Astrocyte (in vitro differentiated cells and primary cell): ENCODE data around the gene SOBP.

Experiments
- CTCF ChIP-seq: IDR thresholded peaks from 2 replicates; pipeline ENCODE4 v1.5.1; 2011; ENCODE audit warnings: low read depth, mild to moderate bottlenecking, inconsistent platforms, low read length, moderate library complexity; ENCODE audit not compliant: insufficient read depth
- EZH2 ChIP-seq: IDR thresholded peaks from 2 replicates; pipeline ENCODE4 v1.6.1; 2012; ENCODE audit warnings: mild to moderate bottlenecking, low read length, inconsistent platforms; ENCODE audit not compliant: insufficient read depth

- TF ChIP-seq CTCF (no peak), EZH2 (no peak)
Observed at GRCh38 chr6:107546691-107547450, 57.0 kb downstream of the SOBP start.
